Measurements from ENCODE around the gene LRRC28.

Gene LRRC28

GRCh38 chr15:99228120-99228770 is 23.0 kb upstream of the LRRC28 start:
- H3K4me1 ChIP-seq (ENCODE audit: control insufficient read depth, insufficient read depth, low read length): no peaks in the 10 kb centered on the region
- H3K9me3 ChIP-seq (ENCODE audit: control insufficient read depth, insufficient read depth, low read depth, low read length): no peaks in the 10 kb centered on the region
- no peak overlapping the region for H3K27ac ChIP-seq (ENCODE audit: extremely low read depth, low read depth, low read length)
- peaks cover 7 to 49% of the 10 kb centered on the region in 2 experiments for H3K36me3 ChIP-seq (ENCODE audit: control insufficient read depth in 2 of 2, insufficient read depth in 1 of 2, low read length in 2 of 2)
- CTCF ChIA-PET: interaction anchor here (0.7 to 1.5 kb wide), 4 partner anchors 15 to 1499 kb away, joined by 3 to 9 read pairs (median 3); no protein-coding TSS in a partner anchor
- POLR2A ChIA-PET: no interaction called here
- no peak overlapping the region for H3K4me3 ChIP-seq (ENCODE audit: low read depth, low read length)
- TF ChIP-seq ZNF544 (tag by site-specific recombination; IDR thresholded peaks at IDR 0.05): no peak
- no peak for TF ChIP-seq ZNF791 (tag by site-specific recombination; IDR thresholded peaks at IDR 0.05)
- TF ChIP-seq ZNF239 (tag by site-specific recombination; IDR thresholded peaks at IDR 0.05): no peak
- no peak for TF ChIP-seq KLF10 (tag by site-specific recombination; IDR thresholded peaks at IDR 0.05)
- TF ChIP-seq OSR2 (tag by site-specific recombination; IDR thresholded peaks at IDR 0.05): no peak

GRCh38 chr15:99230867-99231266 is 20.4 kb upstream of the LRRC28 start:
- H3K36me3 ChIP-seq (ENCODE audit: control insufficient read depth in 2 of 2, insufficient read depth in 1 of 2, low read length in 2 of 2): peaks cover 7 to 27% of the 10 kb centered on the region in 2 experiments
- no peak for TF ChIP-seq ZNF792 (tag by site-specific recombination; IDR thresholded peaks at IDR 0.05)
- TF ChIP-seq OSR2 (tag by site-specific recombination; IDR thresholded peaks at IDR 0.05): peak; percentile 29; the same call in 1 of the 2 replicates
- no peak for TF ChIP-seq PBX3 (CRISPR knock-in tag; IDR thresholded peaks at IDR 0.05)
- no peak for TF ChIP-seq ZSCAN30 (tag by site-specific recombination; IDR thresholded peaks at IDR 0.05)
- no peak for TF ChIP-seq ZNF544 (tag by site-specific recombination; IDR thresholded peaks at IDR 0.05)
- ChIA-PET CTCF (interaction anchor here (0.6 to 1.8 kb wide), 4 partner anchors 18 to 1493 kb away, joined by 3 to 5 read pairs (median 4); no protein-coding TSS in a partner anchor), POLR2A (no interaction called here)
- no peaks in the 10 kb centered on the region for H3K9me3 ChIP-seq (ENCODE audit: control insufficient read depth, insufficient read depth, low read depth, low read length)
- H3K4me1 ChIP-seq (ENCODE audit: control insufficient read depth, insufficient read depth, low read length): no peaks in the 10 kb centered on the region
- H3K27ac ChIP-seq (ENCODE audit: extremely low read depth, low read depth, low read length): no peak overlapping the region
- H3K4me3 ChIP-seq (ENCODE audit: low read depth, low read length): no peak overlapping the region

- H3K4me1 ChIP-seq (ENCODE audit: control insufficient read depth, insufficient read depth, low read length): no peaks in the 10 kb centered on the region
- POLR2A ChIA-PET: no interaction called here
- CTCF ChIA-PET: interaction anchor here (0.6 kb wide), 1 partner anchor 132 kb away, joined by 3 read pairs; no protein-coding TSS in a partner anchor
- TF ChIP-seq ZNF248 (tag by site-specific recombination; IDR thresholded peaks at IDR 0.05) (no peak), ZIC2 (tag by site-specific recombination; IDR thresholded peaks at IDR 0.05) (no peak), ZNF792 (tag by site-specific recombination; IDR thresholded peaks at IDR 0.05) (no peak), ZEB2 (tag by site-specific recombination; IDR thresholded peaks at IDR 0.05) (no peak), SP2 (tag by site-specific recombination; IDR thresholded peaks at IDR 0.05) (no peak), ZNF146 (tag by site-specific recombination; IDR thresholded peaks at IDR 0.05) (peak; percentile 91), SCRT2 (tag by site-specific recombination; IDR thresholded peaks at IDR 0.05) (no peak), ZNF843 (tag by site-specific recombination; IDR thresholded peaks at IDR 0.05) (no peak)
- TF ChIP-seq, protein P1, sequence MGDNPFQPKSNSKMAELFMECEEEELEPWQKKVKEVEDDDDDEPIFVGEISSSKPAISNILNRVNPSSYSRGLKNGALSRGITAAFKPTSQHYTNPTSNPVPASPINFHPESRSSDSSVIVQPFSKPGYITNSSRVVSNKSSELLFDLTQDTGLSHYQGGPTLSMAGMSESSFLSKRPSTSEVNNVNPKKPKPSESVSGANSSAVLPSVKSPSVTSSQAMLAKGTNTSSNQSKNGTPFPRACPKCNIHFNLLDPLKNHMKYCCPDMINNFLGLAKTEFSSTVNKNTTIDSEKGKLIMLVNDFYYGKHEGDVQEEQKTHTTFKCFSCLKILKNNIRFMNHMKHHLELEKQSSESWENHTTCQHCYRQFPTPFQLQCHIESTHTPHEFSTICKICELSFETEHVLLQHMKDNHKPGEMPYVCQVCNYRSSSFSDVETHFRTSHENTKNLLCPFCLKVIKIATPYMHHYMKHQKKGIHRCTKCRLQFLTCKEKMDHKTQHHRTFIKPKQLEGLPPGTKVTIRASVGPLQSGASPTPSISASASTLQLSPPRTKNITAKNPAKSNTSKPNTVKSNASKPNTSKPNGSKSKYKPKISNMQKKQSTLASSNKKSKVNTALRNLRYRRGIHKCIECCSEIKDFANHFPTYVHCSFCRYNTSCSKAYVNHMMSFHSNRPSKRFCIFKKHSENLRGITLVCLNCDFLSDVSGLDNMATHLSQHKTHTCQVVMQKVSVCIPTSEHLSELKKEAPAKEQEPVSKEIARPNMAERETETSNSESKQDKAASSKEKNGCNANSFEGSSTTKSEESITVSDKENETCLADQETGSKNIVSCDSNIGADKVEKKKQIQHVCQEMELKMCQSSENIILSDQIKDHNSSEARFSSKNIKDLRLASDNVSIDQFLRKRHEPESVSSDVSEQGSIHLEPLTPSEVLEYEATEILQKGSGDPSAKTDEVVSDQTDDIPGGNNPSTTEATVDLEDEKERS (tag by site-specific recombination; IDR thresholded peaks at IDR 0.05): 0 out of 2 replicates have a peak, but pooled peaks have one; percentile 9
- TF ChIP-seq, protein P2, sequence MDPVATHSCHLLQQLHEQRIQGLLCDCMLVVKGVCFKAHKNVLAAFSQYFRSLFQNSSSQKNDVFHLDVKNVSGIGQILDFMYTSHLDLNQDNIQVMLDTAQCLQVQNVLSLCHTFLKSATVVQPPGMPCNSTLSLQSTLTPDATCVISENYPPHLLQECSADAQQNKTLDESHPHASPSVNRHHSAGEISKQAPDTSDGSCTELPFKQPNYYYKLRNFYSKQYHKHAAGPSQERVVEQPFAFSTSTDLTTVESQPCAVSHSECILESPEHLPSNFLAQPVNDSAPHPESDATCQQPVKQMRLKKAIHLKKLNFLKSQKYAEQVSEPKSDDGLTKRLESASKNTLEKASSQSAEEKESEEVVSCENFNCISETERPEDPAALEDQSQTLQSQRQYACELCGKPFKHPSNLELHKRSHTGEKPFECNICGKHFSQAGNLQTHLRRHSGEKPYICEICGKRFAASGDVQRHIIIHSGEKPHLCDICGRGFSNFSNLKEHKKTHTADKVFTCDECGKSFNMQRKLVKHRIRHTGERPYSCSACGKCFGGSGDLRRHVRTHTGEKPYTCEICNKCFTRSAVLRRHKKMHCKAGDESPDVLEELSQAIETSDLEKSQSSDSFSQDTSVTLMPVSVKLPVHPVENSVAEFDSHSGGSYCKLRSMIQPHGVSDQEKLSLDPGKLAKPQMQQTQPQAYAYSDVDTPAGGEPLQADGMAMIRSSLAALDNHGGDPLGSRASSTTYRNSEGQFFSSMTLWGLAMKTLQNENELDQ (tag by site-specific recombination; IDR thresholded peaks at IDR 0.05; ENCODE audit: low read depth): no peak
- TF ChIP-seq, protein P3, sequence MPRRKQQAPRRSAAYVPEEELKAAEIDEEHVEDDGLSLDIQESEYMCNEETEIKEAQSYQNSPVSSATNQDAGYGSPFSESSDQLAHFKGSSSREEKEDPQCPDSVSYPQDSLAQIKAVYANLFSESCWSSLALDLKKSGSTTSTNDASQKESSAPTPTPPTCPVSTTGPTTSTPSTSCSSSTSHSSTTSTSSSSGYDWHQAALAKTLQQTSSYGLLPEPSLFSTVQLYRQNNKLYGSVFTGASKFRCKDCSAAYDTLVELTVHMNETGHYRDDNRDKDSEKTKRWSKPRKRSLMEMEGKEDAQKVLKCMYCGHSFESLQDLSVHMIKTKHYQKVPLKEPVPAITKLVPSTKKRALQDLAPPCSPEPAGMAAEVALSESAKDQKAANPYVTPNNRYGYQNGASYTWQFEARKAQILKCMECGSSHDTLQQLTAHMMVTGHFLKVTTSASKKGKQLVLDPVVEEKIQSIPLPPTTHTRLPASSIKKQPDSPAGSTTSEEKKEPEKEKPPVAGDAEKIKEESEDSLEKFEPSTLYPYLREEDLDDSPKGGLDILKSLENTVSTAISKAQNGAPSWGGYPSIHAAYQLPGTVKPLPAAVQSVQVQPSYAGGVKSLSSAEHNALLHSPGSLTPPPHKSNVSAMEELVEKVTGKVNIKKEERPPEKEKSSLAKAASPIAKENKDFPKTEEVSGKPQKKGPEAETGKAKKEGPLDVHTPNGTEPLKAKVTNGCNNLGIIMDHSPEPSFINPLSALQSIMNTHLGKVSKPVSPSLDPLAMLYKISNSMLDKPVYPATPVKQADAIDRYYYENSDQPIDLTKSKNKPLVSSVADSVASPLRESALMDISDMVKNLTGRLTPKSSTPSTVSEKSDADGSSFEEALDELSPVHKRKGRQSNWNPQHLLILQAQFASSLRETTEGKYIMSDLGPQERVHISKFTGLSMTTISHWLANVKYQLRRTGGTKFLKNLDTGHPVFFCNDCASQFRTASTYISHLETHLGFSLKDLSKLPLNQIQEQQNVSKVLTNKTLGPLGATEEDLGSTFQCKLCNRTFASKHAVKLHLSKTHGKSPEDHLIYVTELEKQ (tag by site-specific recombination; IDR thresholded peaks at IDR 0.05; ENCODE audit: borderline replicate concordance): no peak
These were observed 18.5 kb upstream of the LRRC28 start for GRCh38 chr15:99232740-99233139.

More at GRCh38 chr15:99232740-99233139, 18.5 kb upstream of the LRRC28 start:
- Histone ChIP-seq H3K4me3 (ENCODE audit: low read depth, low read length) (no peak overlapping the region), H3K9me3 (ENCODE audit: control insufficient read depth, insufficient read depth, low read depth, low read length) (no peaks in the 10 kb centered on the region), H3K27ac (ENCODE audit: extremely low read depth, low read depth, low read length) (no peak overlapping the region), H3K36me3 (ENCODE audit: control insufficient read depth in 2 of 2, insufficient read depth in 1 of 2, low read length in 2 of 2) (peaks cover 11 to 12% of the 10 kb centered on the region in 2 experiments)
